WTC11 (cell line): ENCODE measurements around the gene TSGA10.

Experiments
- ATF3 ChIP-seq: sonication (generic); formaldehyde crosslinking; conservative IDR thresholded peaks from 2 replicates; pipeline ENCODE4 v1.8.1; 2022; ENCODE audit warnings: mild to moderate bottlenecking, missing genetic modification reagents
- CTCF ChIP-seq: fragments of 200-600 bp; IDR thresholded peaks from 2 replicates; pipeline ENCODE4 v1.8.0; 2022; ENCODE audit warnings: antibody characterized with exemption
- E2F1 ChIP-seq: sonication (generic); formaldehyde crosslinking; IDR thresholded peaks from 2 replicates; pipeline ENCODE4 v1.8.0; 2022; ENCODE audit warnings: mild to moderate bottlenecking, missing genetic modification reagents
- HMGXB4 ChIP-seq: sonication (generic); formaldehyde crosslinking; IDR thresholded peaks from 2 replicates; pipeline ENCODE4 v1.8.1; 2023; ENCODE audit warnings: mild to moderate bottlenecking, moderate library complexity, missing genetic modification reagents
- IRF1 ChIP-seq: sonication (generic); formaldehyde crosslinking; IDR thresholded peaks from 2 replicates; pipeline ENCODE4 v1.8.0; 2023; ENCODE audit warnings: missing genetic modification reagents
- NR2C2 ChIP-seq: sonication (generic); formaldehyde crosslinking; IDR thresholded peaks from 2 replicates; pipeline ENCODE4 v1.8.0; 2022; ENCODE audit warnings: mild to moderate bottlenecking, missing genetic modification reagents
- SP1 ChIP-seq: sonication (generic); formaldehyde crosslinking; conservative IDR thresholded peaks from 2 replicates; pipeline ENCODE4 v1.8.1; 2022; ENCODE audit warnings: missing genetic modification reagents
- USF1 ChIP-seq: sonication (generic); formaldehyde crosslinking; IDR thresholded peaks from 2 replicates; pipeline ENCODE4 v1.8.0; 2022; ENCODE audit warnings: mild to moderate bottlenecking, missing genetic modification reagents
- TF ChIP-seq, protein P1 (sequence below): sonication (generic); formaldehyde crosslinking; IDR thresholded peaks from 2 replicates; pipeline ENCODE4 v1.8.1; 2022; ENCODE audit warnings: missing genetic modification reagents, borderline replicate concordance
- TF ChIP-seq, protein P2 (sequence below): sonication (generic); formaldehyde crosslinking; IDR thresholded peaks from 2 replicates; pipeline ENCODE4 v1.8.1; 2023; ENCODE audit warnings: mild to moderate bottlenecking, missing genetic modification reagents, moderate library complexity

DNA sequence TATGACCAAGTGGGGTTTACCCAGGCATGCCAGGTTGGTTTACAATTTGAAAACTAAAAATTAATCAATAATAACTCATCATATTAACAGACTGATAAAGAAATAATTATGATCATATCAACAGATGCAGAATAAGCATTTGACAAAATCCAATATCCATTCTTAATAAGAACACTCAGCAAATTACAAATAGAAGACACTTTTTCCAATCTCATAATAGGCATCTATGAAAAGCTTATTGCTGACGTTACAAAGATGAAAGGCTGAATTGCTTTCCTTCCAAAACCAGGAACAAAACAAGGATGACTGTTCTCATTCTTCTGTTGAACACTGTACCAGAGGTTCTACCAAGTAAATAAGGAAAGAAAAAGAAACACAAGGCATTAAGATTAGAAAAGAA lies 68.4 kb downstream of the TSGA10 start:
- no peak for TF ChIP-seq HMGXB4 (CRISPR knock-in tag)
- TF ChIP-seq, protein P1, sequence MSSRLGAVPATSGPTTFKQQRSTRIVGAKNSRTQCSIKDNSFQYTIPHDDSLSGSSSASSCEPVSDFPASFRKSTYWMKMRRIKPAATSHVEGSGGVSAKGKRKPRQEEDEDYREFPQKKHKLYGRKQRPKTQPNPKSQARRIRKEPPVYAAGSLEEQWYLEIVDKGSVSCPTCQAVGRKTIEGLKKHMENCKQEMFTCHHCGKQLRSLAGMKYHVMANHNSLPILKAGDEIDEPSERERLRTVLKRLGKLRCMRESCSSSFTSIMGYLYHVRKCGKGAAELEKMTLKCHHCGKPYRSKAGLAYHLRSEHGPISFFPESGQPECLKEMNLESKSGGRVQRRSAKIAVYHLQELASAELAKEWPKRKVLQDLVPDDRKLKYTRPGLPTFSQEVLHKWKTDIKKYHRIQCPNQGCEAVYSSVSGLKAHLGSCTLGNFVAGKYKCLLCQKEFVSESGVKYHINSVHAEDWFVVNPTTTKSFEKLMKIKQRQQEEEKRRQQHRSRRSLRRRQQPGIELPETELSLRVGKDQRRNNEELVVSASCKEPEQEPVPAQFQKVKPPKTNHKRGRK (CRISPR knock-in tag): no peak
- no peak for TF ChIP-seq NR2C2 (CRISPR knock-in tag)
- TF ChIP-seq USF1 (CRISPR knock-in tag): no peak
- TF ChIP-seq CTCF: no peak
- no peak for TF ChIP-seq E2F1 (CRISPR knock-in tag)
- no peak for TF ChIP-seq SP1 (CRISPR knock-in tag)
- TF ChIP-seq IRF1 (CRISPR knock-in tag): no peak
- TF ChIP-seq ATF3: no peak
- TF ChIP-seq, protein P2, sequence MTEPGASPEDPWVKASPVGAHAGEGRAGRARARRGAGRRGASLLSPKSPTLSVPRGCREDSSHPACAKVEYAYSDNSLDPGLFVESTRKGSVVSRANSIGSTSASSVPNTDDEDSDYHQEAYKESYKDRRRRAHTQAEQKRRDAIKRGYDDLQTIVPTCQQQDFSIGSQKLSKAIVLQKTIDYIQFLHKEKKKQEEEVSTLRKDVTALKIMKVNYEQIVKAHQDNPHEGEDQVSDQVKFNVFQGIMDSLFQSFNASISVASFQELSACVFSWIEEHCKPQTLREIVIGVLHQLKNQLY: no peak
